Body of pancreas (tissue), 4 donors: ENCODE results near the gene GAPT. TPM values are rescaled to one million over a fixed set of nuclear protein-coding genes. Genes with fewer than 3 reads are reported as not detected.
A peak's percentile ranks its signal among the peaks of the same experiment; 100 is the strongest.

ENCODE experiments used
- ATAC-seq: fragments of 150-250 bp; one replicate; pipeline ENCODE4 v1.9.1; 2016
- DNase-seq, 4 donors: peaks; one replicate each; pipeline ENCODE4 v3.0.0-alpha.2; 2019
- H3K27ac ChIP-seq, 4 donors: fragments of 200-600 bp; sonication (generic); 1 replicate in 3 of 4; 2 replicates in 1 of 4; pipeline versions ENCODE4 v1.5.1 to v1.6.1; 2016 to 2019; ENCODE audit warnings: mild to moderate bottlenecking in 1 of 4, mixed read lengths in 1 of 4, moderate library complexity in 1 of 4
- H3K27me3 ChIP-seq, 2 donors: fragments of 200-600 bp; sonication (generic); one replicate each; pipeline ENCODE4 v1.6.0; 2016; ENCODE audit warnings: mild to moderate bottlenecking in 1 of 2
- H3K36me3 ChIP-seq, 2 donors: fragments of 200-600 bp; sonication (generic); replicated peaks in 1 of 2; 2 replicates each; pipeline ENCODE4 v1.5.1; 2016; ENCODE audit warnings: low read depth in 2 of 2; ENCODE audit not compliant: insufficient read depth in 1 of 2
- H3K4me1 ChIP-seq: fragments of 200-600 bp; sonication (generic); one replicate; pipeline ENCODE4 v1.6.0; 2016
- H3K4me3 ChIP-seq, 2 donors: fragments of 200-600 bp; sonication (generic); 1 replicate in 1 of 2; 2 replicates in 1 of 2; pipeline ENCODE4 v1.5.1; 2016 to 2019
- H3K9me3 ChIP-seq, 3 donors: fragments of 200-600 bp; sonication (generic); 1 replicate in 2 of 3; 2 replicates in 1 of 3; pipeline ENCODE4 v1.5.1; 2016
- CTCF ChIP-seq, 7 experiments: fragments of 450-650 bp in 4 of 7; fragments of 200-600 bp in 3 of 7; sonication (generic) in 3 of 7; IDR thresholded peaks; one replicate each; pipeline ENCODE4 v1.5.1; 2016 to 2019; ENCODE audit warnings: antibody characterized with exemption in 7 of 7
- POLR2A ChIP-seq, 3 donors: fragments of 450-650 bp; IDR thresholded peaks; one replicate each; pipeline ENCODE4 v1.6.1; 2016; ENCODE audit warnings: antibody characterized with exemption in 3 of 3, mild to moderate bottlenecking in 2 of 3
- WGBS, 2 donors: methylation state at CpG; one replicate each; pipeline ENCODE4 v1.1.5; 2017; 5-methylcytosine and 5-hydroxymethylcytosine counted together
- intact Hi-C: fragments of 100-400 bp; cut with DNase I; formaldehyde crosslinking; loops from one replicate; pipeline ENCODE4 v1.15.1; 2023
- total RNA-seq, 2 donors: library from RNA; depleted of rRNA; stranded (reverse); fragments of >200 nt; gene quantifications; one replicate each; pipeline ENCODE4 v1.1.0, GENCODE V29; 2016

Gene GAPT
- total RNA-seq, 2 donors from 2014 or later = 1.3 TPM; not detected in 1

- no peaks in the 10 kb centered on the region for H3K27me3 ChIP-seq
- no peak for ATAC-seq
- no peak overlapping the region for H3K27ac ChIP-seq
- no peaks in the 10 kb centered on the region for H3K36me3 ChIP-seq
- TF ChIP-seq CTCF (IDR thresholded peaks at IDR 0.05) = no peak
- TF ChIP-seq POLR2A (IDR thresholded peaks at IDR 0.05) = no peak
- H3K4me3 ChIP-seq = no peak overlapping the region
- intact Hi-C loops = loop anchor here (10.0 kb wide), 1 partner anchor 356 kb away; no protein-coding TSS in a partner anchor
- 56 to 57% methylated on average over 3 of the region's 3 CpGs for WGBS, 2 donors
- no peaks in the 10 kb centered on the region for H3K9me3 ChIP-seq
- DNase-seq = no peak
- H3K4me1 ChIP-seq = no peaks in the 10 kb centered on the region
Observed at GRCh38 chr5:58499231-58499630, 8.0 kb downstream of the GAPT start.

GRCh38 chr5:58499941-58500340 lies 8.7 kb downstream of the GAPT start:
- Histone ChIP-seq H3K27me3 (no peaks in the 10 kb centered on the region), H3K4me3 (no peak overlapping the region), H3K9me3 (no peaks in the 10 kb centered on the region), H3K36me3 (no peaks in the 10 kb centered on the region), H3K4me1 (no peaks in the 10 kb centered on the region), H3K27ac (no peak overlapping the region)
- no peak for ATAC-seq
- DNase-seq = peak in 2 of 4 donors; percentile 28 to 39
- TF ChIP-seq POLR2A (IDR thresholded peaks at IDR 0.05) (no peak), CTCF (IDR thresholded peaks at IDR 0.05) (no peak)
- WGBS, 2 donors = 7 to 17% methylated on average over 2 of the region's 2 CpGs
- intact Hi-C loops = loop anchor here (10.0 kb wide), 1 partner anchor 355 kb away; no protein-coding TSS in a partner anchor

GRCh38 chr5:58501778-58502417 lies 10.7 kb downstream of the GAPT start:
- Histone ChIP-seq H3K36me3 (no peaks in the 10 kb centered on the region), H3K9me3 (no peaks in the 10 kb centered on the region), H3K4me3 (no peak overlapping the region), H3K27ac (no peak overlapping the region), H3K4me1 (no peaks in the 10 kb centered on the region), H3K27me3 (no peaks in the 10 kb centered on the region)
- ATAC-seq (no peak), DNase-seq (no peak)
- intact Hi-C loops = no loop called here
- no peak for TF ChIP-seq POLR2A (IDR thresholded peaks at IDR 0.05)
- no peak for TF ChIP-seq CTCF (IDR thresholded peaks at IDR 0.05)
- 73 to 75% methylated on average over 2 of the region's 2 CpGs for WGBS, 2 donors

- WGBS, 2 donors = 63 to 70% methylated on average over 3 of the region's 3 CpGs
- no peak for ATAC-seq
Observed at GRCh38 chr5:58503390-58504046, 12.3 kb downstream of the GAPT start.

More at GRCh38 chr5:58503390-58504046, 12.3 kb downstream of the GAPT start:
- H3K9me3 ChIP-seq = no peaks in the 10 kb centered on the region
- H3K4me3 ChIP-seq = no peak overlapping the region
- DNase-seq = no peak
- no peaks in the 10 kb centered on the region for H3K36me3 ChIP-seq
- TF ChIP-seq CTCF (IDR thresholded peaks at IDR 0.05) (no peak), POLR2A (IDR thresholded peaks at IDR 0.05) (no peak)
- H3K4me1 ChIP-seq = no peaks in the 10 kb centered on the region
- H3K27ac ChIP-seq = no peak overlapping the region
- intact Hi-C loops = no loop called here
- no peaks in the 10 kb centered on the region for H3K27me3 ChIP-seq
